A673 (cell line): ENCODE results near the gene ARMC8. TPM values are rescaled to one million over a fixed set of nuclear protein-coding genes. Genes with fewer than 3 reads are reported as not detected.
A peak's percentile ranks its signal among the peaks of the same experiment; 100 is the strongest.

ENCODE experiments used
- BruUV-seq: library from RNA; stranded (reverse); fragments of 400-500 nt; replicated peaks from 2 replicates; lab custom pipeline; 2021; lab: Mats Ljungman, UMichigan
- CTCF ChIA-PET: fragments of 300-600 bp; sonication (Branson Sonifier 250); formaldehyde crosslinking; loops from one replicate; lab custom pipeline; 2022; ENCODE audit warnings: antibody characterized with exemption; lab: Charles Lee
- POLR2A ChIA-PET: fragments of 300-600 bp; sonication (Branson Sonifier 250); formaldehyde crosslinking; loops from one replicate; lab custom pipeline; 2022; ENCODE audit warnings: antibody characterized with exemption; ENCODE audit not compliant: low non-redundant PET; lab: Charles Lee
- DNase-seq: peaks from one replicate; pipeline ENCODE4 v3.0.0-alpha.2; 2015; ENCODE audit warnings: low spot score
- H3K27ac ChIP-seq: fragments of 200-600 bp; sonication (generic); 2 replicates; pipeline ENCODE4 v1.5.1; 2016; ENCODE audit warnings: mixed run types, low read depth, mild to moderate bottlenecking, mixed read lengths, antibody characterized with exemption, low read length; ENCODE audit not compliant: poor library complexity, severe bottlenecking
- H3K27me3 ChIP-seq: fragments of 200-600 bp; sonication (generic); replicated peaks from 2 replicates; pipeline ENCODE4 v1.6.1; 2017; ENCODE audit warnings: mixed run types, low read depth, mild to moderate bottlenecking, mixed read lengths, antibody characterized with exemption, low read length; ENCODE audit not compliant: insufficient read depth, poor library complexity
- H3K36me3 ChIP-seq: fragments of 200-600 bp; sonication (generic); 2 replicates; pipeline ENCODE4 v1.6.1; 2016; ENCODE audit warnings: mixed run types, mild to moderate bottlenecking, mixed read lengths, antibody characterized with exemption, low read length; ENCODE audit not compliant: insufficient read depth, poor library complexity, severe bottlenecking
- H3K4me1 ChIP-seq: fragments of 200-600 bp; sonication (generic); 2 replicates; pipeline ENCODE4 v1.6.1; 2017; ENCODE audit warnings: mixed run types, mild to moderate bottlenecking, mixed read lengths, antibody characterized with exemption, low read length; ENCODE audit not compliant: insufficient read depth, poor library complexity, severe bottlenecking
- H3K4me3 ChIP-seq: fragments of 200-600 bp; sonication (generic); 2 replicates; pipeline ENCODE4 v1.5.1; 2016; ENCODE audit warnings: low read depth, mixed run types, mild to moderate bottlenecking, mixed read lengths, low read length; ENCODE audit not compliant: poor library complexity, severe bottlenecking
- H3K9me3 ChIP-seq: fragments of 200-600 bp; sonication (generic); 2 replicates; pipeline ENCODE4 v1.6.1; 2016; ENCODE audit warnings: mixed run types, low read depth, mild to moderate bottlenecking, mixed read lengths, antibody characterized with exemption, low read length; ENCODE audit not compliant: poor library complexity, severe bottlenecking
- CTCF ChIP-seq: fragments of 300-800, 200-600 bp; sonication (generic); conservative IDR thresholded peaks from 2 replicates; pipeline ENCODE4 v1.5.1; 2017; ENCODE audit warnings: low read depth, mild to moderate bottlenecking, antibody characterized with exemption, low read length, moderate library complexity, mixed read lengths
- EZH2 ChIP-seq: fragments of 200-600 bp; sonication (generic); IDR thresholded peaks from 2 replicates; pipeline ENCODE4 v1.6.1; 2017; ENCODE audit warnings: borderline replicate concordance, low read depth, mild to moderate bottlenecking, mixed read lengths, antibody characterized with exemption, low read length; ENCODE audit not compliant: poor library complexity, severe bottlenecking
- intact Hi-C: fragments of 100-400 bp; cut with micrococcal nuclease; formaldehyde crosslinking; loops from one replicate; pipeline ENCODE4 v1.10.0; 2022; ENCODE audit not compliant: unreplicated experiment
- total RNA-seq: library from RNA; stranded (reverse); gene quantifications from 2 replicates; pipeline ENCODE4 v1.2.3, GENCODE V29; 2021

The ARMC8 gene
- total RNA-seq, 1 experiment from 2014 or later = 55.8 TPM

- ChIA-PET CTCF (no interaction called here), POLR2A (interaction anchor here (0.5 kb wide), 1 partner anchor 118 kb away, joined by 3 read pairs; no protein-coding TSS in a partner anchor)
- DNase-seq = peak; percentile 16
Measured at GRCh38 chr3:138213398-138214085, 26.4 kb downstream of the ARMC8 start.

GRCh38 chr3:138219255-138219654, 32.2 kb downstream of the ARMC8 start:
- intact Hi-C loops = no loop called here
- Histone ChIP-seq H3K4me1 (peaks cover 13% of the 10 kb centered on the region), H3K27me3 (no peaks in the 10 kb centered on the region), H3K9me3 (no peaks in the 10 kb centered on the region), H3K27ac (no peak overlapping the region), H3K4me3 (no peak overlapping the region), H3K36me3 (peaks cover 9% of the 10 kb centered on the region)
- BruUV-seq = no TSS peak
- TF ChIP-seq EZH2 = no peak
- TF ChIP-seq CTCF = no peak
- POLR2A ChIA-PET = no interaction called here
- CTCF ChIA-PET = no interaction called here
- DNase-seq = peak; percentile 22

More at GRCh38 chr3:138213398-138214085, 26.4 kb downstream of the ARMC8 start:
- no peaks in the 10 kb centered on the region for H3K36me3 ChIP-seq
- no peak overlapping the region for H3K4me3 ChIP-seq
- no peaks in the 10 kb centered on the region for H3K9me3 ChIP-seq
- TF ChIP-seq EZH2 (no peak), CTCF (no peak)
- H3K27ac ChIP-seq = no peak overlapping the region
- no TSS peak for BruUV-seq
- peaks cover 9% of the 10 kb centered on the region for H3K4me1 ChIP-seq
- intact Hi-C loops = no loop called here
- H3K27me3 ChIP-seq = no peaks in the 10 kb centered on the region

GRCh38 chr3:138220242-138220641, 33.1 kb downstream of the ARMC8 start:
- no peak overlapping the region for H3K27ac ChIP-seq
- peaks cover 13% of the 10 kb centered on the region for H3K4me1 ChIP-seq
- H3K36me3 ChIP-seq = peaks cover 19% of the 10 kb centered on the region
- H3K27me3 ChIP-seq = no peaks in the 10 kb centered on the region
- intact Hi-C loops = no loop called here
- H3K9me3 ChIP-seq = no peaks in the 10 kb centered on the region
- no peak overlapping the region for H3K4me3 ChIP-seq
- CTCF ChIA-PET = no interaction called here
- TF ChIP-seq EZH2 (no peak), CTCF (no peak)
- POLR2A ChIA-PET = no interaction called here
- BruUV-seq = no TSS peak
- DNase-seq = no peak
